Measurements from ENCODE around the gene ATP11A.

DNA sequence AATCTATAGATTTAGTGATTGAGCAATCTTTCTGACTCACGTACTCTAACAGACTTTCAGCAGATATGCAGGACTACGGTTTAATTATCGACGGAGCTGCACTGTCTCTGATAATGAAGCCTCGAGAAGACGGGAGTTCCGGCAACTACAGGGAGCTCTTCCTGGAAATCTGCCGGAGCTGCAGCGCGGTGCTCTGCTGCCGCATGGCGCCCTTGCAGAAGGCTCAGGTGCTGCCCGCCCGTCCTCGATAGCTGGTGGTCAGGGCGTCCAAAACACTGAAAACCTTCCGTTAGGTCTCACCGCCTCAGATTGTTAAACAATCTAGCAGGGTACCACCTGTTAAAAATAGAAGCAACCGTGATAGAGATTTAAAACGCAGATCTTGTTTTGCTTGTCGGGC, 166.0 kb downstream of the ATP11A start:
- TF ChIP-seq, protein P1, sequence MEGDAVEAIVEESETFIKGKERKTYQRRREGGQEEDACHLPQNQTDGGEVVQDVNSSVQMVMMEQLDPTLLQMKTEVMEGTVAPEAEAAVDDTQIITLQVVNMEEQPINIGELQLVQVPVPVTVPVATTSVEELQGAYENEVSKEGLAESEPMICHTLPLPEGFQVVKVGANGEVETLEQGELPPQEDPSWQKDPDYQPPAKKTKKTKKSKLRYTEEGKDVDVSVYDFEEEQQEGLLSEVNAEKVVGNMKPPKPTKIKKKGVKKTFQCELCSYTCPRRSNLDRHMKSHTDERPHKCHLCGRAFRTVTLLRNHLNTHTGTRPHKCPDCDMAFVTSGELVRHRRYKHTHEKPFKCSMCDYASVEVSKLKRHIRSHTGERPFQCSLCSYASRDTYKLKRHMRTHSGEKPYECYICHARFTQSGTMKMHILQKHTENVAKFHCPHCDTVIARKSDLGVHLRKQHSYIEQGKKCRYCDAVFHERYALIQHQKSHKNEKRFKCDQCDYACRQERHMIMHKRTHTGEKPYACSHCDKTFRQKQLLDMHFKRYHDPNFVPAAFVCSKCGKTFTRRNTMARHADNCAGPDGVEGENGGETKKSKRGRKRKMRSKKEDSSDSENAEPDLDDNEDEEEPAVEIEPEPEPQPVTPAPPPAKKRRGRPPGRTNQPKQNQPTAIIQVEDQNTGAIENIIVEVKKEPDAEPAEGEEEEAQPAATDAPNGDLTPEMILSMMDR (IDR thresholded peaks at IDR 0.05 in 8 of 11, conservative IDR thresholded peaks at IDR 0.05 in 3 of 11) = no peak
- TF ChIP-seq POLR2A (IDR thresholded peaks at IDR 0.05) (no peak), POLR2AphosphoS5 (IDR thresholded peaks at IDR 0.05) (no peak)
